ENCODE measurements around the gene RBM15.

Gene RBM15

GRCh38 chr1:110338309-110338885 is 780 bp upstream of the RBM15 start (continued):
- TF ChIP-seq, protein P1, sequence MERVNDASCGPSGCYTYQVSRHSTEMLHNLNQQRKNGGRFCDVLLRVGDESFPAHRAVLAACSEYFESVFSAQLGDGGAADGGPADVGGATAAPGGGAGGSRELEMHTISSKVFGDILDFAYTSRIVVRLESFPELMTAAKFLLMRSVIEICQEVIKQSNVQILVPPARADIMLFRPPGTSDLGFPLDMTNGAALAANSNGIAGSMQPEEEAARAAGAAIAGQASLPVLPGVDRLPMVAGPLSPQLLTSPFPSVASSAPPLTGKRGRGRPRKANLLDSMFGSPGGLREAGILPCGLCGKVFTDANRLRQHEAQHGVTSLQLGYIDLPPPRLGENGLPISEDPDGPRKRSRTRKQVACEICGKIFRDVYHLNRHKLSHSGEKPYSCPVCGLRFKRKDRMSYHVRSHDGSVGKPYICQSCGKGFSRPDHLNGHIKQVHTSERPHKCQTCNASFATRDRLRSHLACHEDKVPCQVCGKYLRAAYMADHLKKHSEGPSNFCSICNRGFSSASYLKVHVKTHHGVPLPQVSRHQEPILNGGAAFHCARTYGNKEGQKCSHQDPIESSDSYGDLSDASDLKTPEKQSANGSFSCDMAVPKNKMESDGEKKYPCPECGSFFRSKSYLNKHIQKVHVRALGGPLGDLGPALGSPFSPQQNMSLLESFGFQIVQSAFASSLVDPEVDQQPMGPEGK (tag by site-specific recombination; IDR thresholded peaks at IDR 0.05): peak; percentile 99
- no peak for TF ChIP-seq ZNF776 (tag by site-specific recombination; IDR thresholded peaks at IDR 0.05; ENCODE audit: borderline replicate concordance)
- TF ChIP-seq ZNF654 (tag by site-specific recombination; IDR thresholded peaks at IDR 0.05; ENCODE audit: low read depth): no peak
- peak; percentile 91 for TF ChIP-seq ZNF629 (tag by site-specific recombination; IDR thresholded peaks at IDR 0.05)
- no peak for TF ChIP-seq ZNF704 (tag by site-specific recombination; IDR thresholded peaks at IDR 0.05)
- TF ChIP-seq ZFP37 (tag by site-specific recombination; IDR thresholded peaks at IDR 0.05): peak; percentile 89
- TF ChIP-seq ZNF544 (tag by site-specific recombination; IDR thresholded peaks at IDR 0.05): no peak
- peak; percentile 56; the same call in 1 of the 2 replicates for TF ChIP-seq ZNF600 (tag by site-specific recombination; IDR thresholded peaks at IDR 0.05)
- TF ChIP-seq, protein P2, sequence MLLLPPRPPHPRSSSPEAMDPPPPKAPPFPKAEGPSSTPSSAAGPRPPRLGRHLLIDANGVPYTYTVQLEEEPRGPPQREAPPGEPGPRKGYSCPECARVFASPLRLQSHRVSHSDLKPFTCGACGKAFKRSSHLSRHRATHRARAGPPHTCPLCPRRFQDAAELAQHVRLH (tag by site-specific recombination; IDR thresholded peaks at IDR 0.05): peak; percentile 44; the same call in 1 of the 2 replicates
- 0 out of 2 replicates have a peak, but pooled peaks have one; percentile 42 for TF ChIP-seq ZNF596 (tag by site-specific recombination; IDR thresholded peaks at IDR 0.05)
- peak; percentile 40; the same call in 1 of the 2 replicates for TF ChIP-seq TCF7L2 (IDR thresholded peaks at IDR 0.05; ENCODE audit: borderline replicate concordance, low read depth, low read length)
- no peak for TF ChIP-seq ZNF747 (tag by site-specific recombination; IDR thresholded peaks at IDR 0.05)
- peak; percentile 99 for TF ChIP-seq ZBTB10 (tag by site-specific recombination; IDR thresholded peaks at IDR 0.05)
- TF ChIP-seq BCL11B (tag by site-specific recombination; IDR thresholded peaks at IDR 0.05; ENCODE audit: low read depth): peak; percentile 96
- TF ChIP-seq ZNF311 (tag by site-specific recombination; IDR thresholded peaks at IDR 0.05; ENCODE audit: borderline replicate concordance): no peak
- no peak for TF ChIP-seq ZNF530 (tag by site-specific recombination; IDR thresholded peaks at IDR 0.05; ENCODE audit: low read depth)
- TF ChIP-seq, protein P3, sequence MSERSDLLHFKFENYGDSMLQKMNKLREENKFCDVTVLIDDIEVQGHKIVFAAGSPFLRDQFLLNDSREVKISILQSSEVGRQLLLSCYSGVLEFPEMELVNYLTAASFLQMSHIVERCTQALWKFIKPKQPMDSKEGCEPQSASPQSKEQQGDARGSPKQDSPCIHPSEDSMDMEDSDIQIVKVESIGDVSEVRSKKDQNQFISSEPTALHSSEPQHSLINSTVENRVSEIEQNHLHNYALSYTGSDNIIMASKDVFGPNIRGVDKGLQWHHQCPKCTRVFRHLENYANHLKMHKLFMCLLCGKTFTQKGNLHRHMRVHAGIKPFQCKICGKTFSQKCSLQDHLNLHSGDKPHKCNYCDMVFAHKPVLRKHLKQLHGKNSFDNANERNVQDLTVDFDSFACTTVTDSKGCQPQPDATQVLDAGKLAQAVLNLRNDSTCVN (tag by site-specific recombination; optimal IDR thresholded peaks at IDR 0.05): peak; percentile 99
- TF ChIP-seq HIC1 (tag by site-specific recombination; IDR thresholded peaks at IDR 0.05): peak; percentile 44
- TF ChIP-seq, protein P4, sequence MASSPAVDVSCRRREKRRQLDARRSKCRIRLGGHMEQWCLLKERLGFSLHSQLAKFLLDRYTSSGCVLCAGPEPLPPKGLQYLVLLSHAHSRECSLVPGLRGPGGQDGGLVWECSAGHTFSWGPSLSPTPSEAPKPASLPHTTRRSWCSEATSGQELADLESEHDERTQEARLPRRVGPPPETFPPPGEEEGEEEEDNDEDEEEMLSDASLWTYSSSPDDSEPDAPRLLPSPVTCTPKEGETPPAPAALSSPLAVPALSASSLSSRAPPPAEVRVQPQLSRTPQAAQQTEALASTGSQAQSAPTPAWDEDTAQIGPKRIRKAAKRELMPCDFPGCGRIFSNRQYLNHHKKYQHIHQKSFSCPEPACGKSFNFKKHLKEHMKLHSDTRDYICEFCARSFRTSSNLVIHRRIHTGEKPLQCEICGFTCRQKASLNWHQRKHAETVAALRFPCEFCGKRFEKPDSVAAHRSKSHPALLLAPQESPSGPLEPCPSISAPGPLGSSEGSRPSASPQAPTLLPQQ (tag by site-specific recombination; IDR thresholded peaks at IDR 0.05): peak; percentile 93
- peak; percentile 85 for TF ChIP-seq ZFP69B (tag by site-specific recombination; IDR thresholded peaks at IDR 0.05)
- TF ChIP-seq IKZF3 (tag by site-specific recombination; IDR thresholded peaks at IDR 0.05): peak; percentile 50
- TF ChIP-seq ZNF114 (tag by site-specific recombination; IDR thresholded peaks at IDR 0.05): no peak
- peak; percentile 91; the same call in 1 of the 2 replicates for TF ChIP-seq ZNF561 (tag by site-specific recombination; IDR thresholded peaks at IDR 0.05; ENCODE audit: borderline replicate concordance)
- TF ChIP-seq ZNF19 (tag by site-specific recombination; IDR thresholded peaks at IDR 0.05; ENCODE audit: low read depth): no peak
- 0 out of 2 replicates have a peak, but pooled peaks have one; percentile 84 for TF ChIP-seq ZNF221 (tag by site-specific recombination; IDR thresholded peaks at IDR 0.05; ENCODE audit: borderline replicate concordance)
- TF ChIP-seq ZNF529 (tag by site-specific recombination; IDR thresholded peaks at IDR 0.05; ENCODE audit: insufficient replicate concordance): no peak
- peak; percentile 96; the same call in 1 of the 2 replicates for TF ChIP-seq ZNF777 (tag by site-specific recombination; IDR thresholded peaks at IDR 0.05; ENCODE audit: borderline replicate concordance)
- peak; percentile 72 for TF ChIP-seq EGR2 (tag by site-specific recombination; IDR thresholded peaks at IDR 0.05; ENCODE audit: low read depth)

Data from HEK293 (cell line).